Upper lobe of left lung (tissue), 6 donors: ENCODE measurements around the gene KIRREL1. TPM values are rescaled to one million over a fixed set of nuclear protein-coding genes. Genes with fewer than 3 reads are reported as not detected.
A peak's percentile ranks its signal among the peaks of the same experiment; 100 is the strongest.

Source experiments
- ATAC-seq, 2 donors: fragments of 200-7000 bp; cut with Tn5 transposase; one replicate each; pipeline ENCODE4 v1.9.1; 2022; ENCODE audit warnings: mild to moderate bottlenecking in 2 of 2, moderate library complexity in 2 of 2; ENCODE audit not compliant: low FRiP score in 2 of 2
- DNase-seq, 2 donors: peaks; one replicate each; pipeline ENCODE4 v3.0.0-alpha.2; 2019 to 2020
- H3K27ac ChIP-seq, 4 donors: fragments of 200-600 bp; sonication (generic); one replicate each; pipeline ENCODE4 v1.5.1; 2016 to 2019
- H3K27me3 ChIP-seq, 4 donors: fragments of 200-600 bp; sonication (generic); one replicate each; pipeline ENCODE4 v1.5.1; 2017 to 2019
- H3K36me3 ChIP-seq, 4 donors: fragments of 200-600 bp; sonication (generic); one replicate each; pipeline ENCODE4 v1.5.1; 2016 to 2019
- H3K4me1 ChIP-seq, 4 donors: fragments of 200-600 bp; sonication (generic); one replicate each; pipeline ENCODE4 v1.5.1; 2018 to 2019
- H3K4me3 ChIP-seq, 4 donors: fragments of 200-600 bp; sonication (generic); one replicate each; pipeline ENCODE4 v1.5.1; 2017 to 2019; ENCODE audit warnings: mild to moderate bottlenecking in 2 of 4, moderate library complexity in 1 of 4
- H3K9me3 ChIP-seq, 4 donors: fragments of 200-600 bp; sonication (generic); one replicate each; pipeline ENCODE4 v1.5.1; 2018 to 2019
- EP300 ChIP-seq, 4 donors: sonication (generic); formaldehyde crosslinking; IDR thresholded peaks; one replicate each; pipeline ENCODE4 v1.5.1; 2017; ENCODE audit warnings: antibody characterized with exemption in 4 of 4, control low read depth in 2 of 4
- POLR2A ChIP-seq, 4 donors: fragments of 450-650 bp; IDR thresholded peaks; one replicate each; pipeline ENCODE4 v1.5.1; 2016 to 2017; ENCODE audit warnings: antibody characterized with exemption in 4 of 4, mild to moderate bottlenecking in 2 of 4
- POLR2AphosphoS5 ChIP-seq, 2 donors: sonication (generic); formaldehyde crosslinking; IDR thresholded peaks; one replicate each; pipeline ENCODE4 v1.5.1; 2017; ENCODE audit warnings: antibody characterized with exemption in 2 of 2
- WGBS, 2 donors: methylation state at CpG; one replicate each; pipeline ENCODE4 v1.1.5; 2017 to 2018; 5-methylcytosine and 5-hydroxymethylcytosine counted together
- total RNA-seq, 6 donors: library from RNA; depleted of rRNA in 4 of 6; stranded (reverse); fragments of >200 nt in 4 of 6; gene quantifications; one replicate each; pipeline versions ENCODE4 v1.1.0 to v1.2.1, GENCODE V29; 2016 to 2021
- TF ChIP-seq, protein P1 (sequence below), 6 experiments: fragments of 450-650 bp in 4 of 6; fragments of 200-600 bp in 2 of 6; sonication (generic) in 2 of 6; IDR thresholded peaks; one replicate each; pipeline ENCODE4 v1.5.1; 2016 to 2019; ENCODE audit warnings: antibody characterized with exemption in 6 of 6
- donor health status: DM: no; HTN: no; CAD: no; lungs with moderate emphysema.
- donor health status: DM: no; HTN: yes; CAD: no; lungs with severe emphysema.

KIRREL1 gene
- total RNA-seq, 6 donors from 2014 or later = 16.9 to 40.6 (median 25.8) TPM

DNA sequence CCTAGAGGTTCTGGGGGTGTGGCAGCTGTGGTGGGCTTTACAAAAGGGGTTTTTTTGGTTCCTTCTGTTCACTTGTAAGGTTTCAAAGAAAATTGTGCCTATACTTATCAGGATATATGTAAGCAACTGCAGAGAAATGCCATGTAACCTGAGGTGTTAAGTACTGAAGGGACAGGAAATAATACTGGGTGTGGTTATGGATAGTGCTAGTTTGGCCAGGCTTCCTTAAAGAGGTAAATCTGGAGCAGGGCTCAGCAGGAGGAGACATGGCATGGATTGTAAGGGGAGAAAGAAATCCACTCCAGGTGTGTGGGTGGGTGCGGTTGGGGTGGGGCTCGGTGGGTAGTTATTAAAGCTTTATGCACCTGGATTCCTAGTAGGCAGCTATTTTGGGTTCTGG, 28.3 kb downstream of the KIRREL1 start:
- WGBS, 2 donors = 68% methylated on average over 2 of the region's 2 CpGs
- peak in 1 of 2 donors; percentile 32 for ATAC-seq
- TF ChIP-seq POLR2AphosphoS5 (IDR thresholded peaks at IDR 0.05) (no peak), POLR2A (IDR thresholded peaks at IDR 0.05) (no peak)
- H3K27me3 ChIP-seq = no peaks in the 10 kb centered on the region
- no peaks in the 10 kb centered on the region for H3K9me3 ChIP-seq
- H3K4me3 ChIP-seq = no peak overlapping the region
- peaks cover 59 to 77% (median 67%) of the 10 kb centered on the region in 4 donors for H3K4me1 ChIP-seq
- no peak for DNase-seq
- H3K27ac ChIP-seq = peak overlapping the region; percentile 17 to 85 (median 64)
- no peaks in the 10 kb centered on the region for H3K36me3 ChIP-seq

GRCh38 chr1:158022554-158023312, 29.3 kb downstream of the KIRREL1 start:
- H3K4me1 ChIP-seq = peaks cover 56 to 74% (median 65%) of the 10 kb centered on the region in 4 donors
- no peak for TF ChIP-seq POLR2A (IDR thresholded peaks at IDR 0.05)
- TF ChIP-seq EP300 (IDR thresholded peaks at IDR 0.05) = no peak
- TF ChIP-seq, protein P1, sequence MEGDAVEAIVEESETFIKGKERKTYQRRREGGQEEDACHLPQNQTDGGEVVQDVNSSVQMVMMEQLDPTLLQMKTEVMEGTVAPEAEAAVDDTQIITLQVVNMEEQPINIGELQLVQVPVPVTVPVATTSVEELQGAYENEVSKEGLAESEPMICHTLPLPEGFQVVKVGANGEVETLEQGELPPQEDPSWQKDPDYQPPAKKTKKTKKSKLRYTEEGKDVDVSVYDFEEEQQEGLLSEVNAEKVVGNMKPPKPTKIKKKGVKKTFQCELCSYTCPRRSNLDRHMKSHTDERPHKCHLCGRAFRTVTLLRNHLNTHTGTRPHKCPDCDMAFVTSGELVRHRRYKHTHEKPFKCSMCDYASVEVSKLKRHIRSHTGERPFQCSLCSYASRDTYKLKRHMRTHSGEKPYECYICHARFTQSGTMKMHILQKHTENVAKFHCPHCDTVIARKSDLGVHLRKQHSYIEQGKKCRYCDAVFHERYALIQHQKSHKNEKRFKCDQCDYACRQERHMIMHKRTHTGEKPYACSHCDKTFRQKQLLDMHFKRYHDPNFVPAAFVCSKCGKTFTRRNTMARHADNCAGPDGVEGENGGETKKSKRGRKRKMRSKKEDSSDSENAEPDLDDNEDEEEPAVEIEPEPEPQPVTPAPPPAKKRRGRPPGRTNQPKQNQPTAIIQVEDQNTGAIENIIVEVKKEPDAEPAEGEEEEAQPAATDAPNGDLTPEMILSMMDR (IDR thresholded peaks at IDR 0.05) = no peak
- no peak for TF ChIP-seq POLR2AphosphoS5 (IDR thresholded peaks at IDR 0.05)
- DNase-seq = peak in 1 of 2 donors; percentile 63
- no peaks in the 10 kb centered on the region for H3K27me3 ChIP-seq
- 36 to 49% methylated on average over 7 of the region's 7 CpGs for WGBS, 2 donors
- ATAC-seq = peak; percentile 8 to 59
- H3K36me3 ChIP-seq = no peaks in the 10 kb centered on the region
- peak overlapping the region; percentile 42 to 85 (median 64) for H3K27ac ChIP-seq
- no peaks in the 10 kb centered on the region for H3K9me3 ChIP-seq
- no peak overlapping the region for H3K4me3 ChIP-seq

GRCh38 chr1:158024737-158025136, 31.3 kb downstream of the KIRREL1 start:
- no peaks in the 10 kb centered on the region for H3K9me3 ChIP-seq
- no peaks in the 10 kb centered on the region for H3K27me3 ChIP-seq
- H3K36me3 ChIP-seq = no peaks in the 10 kb centered on the region
- peak overlapping the region in 3 of 4 donors; percentile 44 to 53 (median 52) for H3K27ac ChIP-seq
- no peak overlapping the region for H3K4me3 ChIP-seq
- peaks cover 39 to 61% (median 49%) of the 10 kb centered on the region in 4 donors for H3K4me1 ChIP-seq
- DNase-seq (no peak), ATAC-seq (no peak)
- TF ChIP-seq EP300 (IDR thresholded peaks at IDR 0.05) (no peak), POLR2A (IDR thresholded peaks at IDR 0.05) (no peak), POLR2AphosphoS5 (IDR thresholded peaks at IDR 0.05) (no peak)
- TF ChIP-seq, protein P1 (IDR thresholded peaks at IDR 0.05) = no peak
- 81 to 87% methylated on average over 7 of the region's 7 CpGs for WGBS, 2 donors

- TF ChIP-seq EP300 (IDR thresholded peaks at IDR 0.05) (no peak), POLR2A (IDR thresholded peaks at IDR 0.05) (no peak), POLR2AphosphoS5 (IDR thresholded peaks at IDR 0.05) (no peak)
- TF ChIP-seq, protein P1 (IDR thresholded peaks at IDR 0.05) = no peak
- WGBS, 2 donors = 63 to 64% methylated on average over 5 to 6 of the region's 6 CpGs
- DNase-seq (no peak), ATAC-seq (no peak)
- Histone ChIP-seq H3K36me3 (no peaks in the 10 kb centered on the region), H3K27ac (peak overlapping the region in 3 of 4 donors; percentile 44 to 57 (median 53)), H3K4me3 (no peak overlapping the region), H3K9me3 (no peaks in the 10 kb centered on the region), H3K27me3 (no peaks in the 10 kb centered on the region), H3K4me1 (peaks cover 29 to 54% (median 42%) of the 10 kb centered on the region in 4 donors)
These were observed 32.3 kb downstream of the KIRREL1 start for GRCh38 chr1:158025576-158026230.

DNA sequence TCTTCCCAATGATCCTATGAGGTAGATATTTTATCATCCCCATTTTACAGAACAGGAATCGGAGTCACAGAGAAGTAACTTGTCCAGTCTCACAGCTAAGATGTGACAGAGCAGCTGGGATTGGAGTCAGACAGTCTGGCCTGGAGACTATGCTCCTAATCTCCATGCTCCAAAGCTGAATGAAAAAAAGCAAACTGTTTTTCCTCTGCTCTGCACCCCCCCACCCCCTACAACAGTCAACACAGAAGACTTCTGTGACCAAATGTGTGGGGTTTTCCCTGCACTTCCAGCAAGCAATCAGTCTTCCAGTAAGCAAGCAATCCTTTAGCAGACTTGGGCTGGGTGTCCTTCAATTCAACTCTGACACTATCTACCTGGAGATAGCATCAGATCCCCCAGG, 33.2 kb downstream of the KIRREL1 start:
- WGBS, 2 donors = 76 to 88% methylated on average over 1 of the region's 1 CpG
- H3K4me1 ChIP-seq = peaks cover 20 to 45% (median 32%) of the 10 kb centered on the region in 4 donors
- H3K4me3 ChIP-seq = no peak overlapping the region
- peak overlapping the region in 2 of 4 donors; percentile 39 to 57 for H3K27ac ChIP-seq
- H3K9me3 ChIP-seq = no peaks in the 10 kb centered on the region
- no peak for DNase-seq
- ATAC-seq = no peak
- TF ChIP-seq, protein P1 (IDR thresholded peaks at IDR 0.05) = no peak
- TF ChIP-seq POLR2AphosphoS5 (IDR thresholded peaks at IDR 0.05) (no peak), EP300 (IDR thresholded peaks at IDR 0.05) (no peak), POLR2A (IDR thresholded peaks at IDR 0.05) (no peak)
- no peaks in the 10 kb centered on the region for H3K36me3 ChIP-seq
- H3K27me3 ChIP-seq = no peaks in the 10 kb centered on the region
